Panc1 (cell line): ENCODE results near the gene TNFAIP2.

Source experiments
- POLR2AphosphoS5 ChIP-seq: IDR thresholded peaks from 2 replicates; pipeline ENCODE4 v1.6.1; 2012; ENCODE audit warnings: mild to moderate bottlenecking, low read depth, low read length, moderate library complexity
- REST ChIP-seq, 2 experiments: IDR thresholded peaks; 2 replicates each; pipeline ENCODE4 v1.6.1; 2011 to 2012; ENCODE audit warnings: low read depth in 2 of 2, control low read depth in 1 of 2, low read length in 1 of 2, mild to moderate bottlenecking in 1 of 2, moderate library complexity in 1 of 2; ENCODE audit not compliant: insufficient read depth in 1 of 2
- SIN3A ChIP-seq: IDR thresholded peaks from 2 replicates; pipeline ENCODE4 v1.6.1; 2012; ENCODE audit warnings: low read depth, mild to moderate bottlenecking, low read length, moderate library complexity, borderline replicate concordance; ENCODE audit not compliant: insufficient read depth
- TCF7L2 ChIP-seq: IDR thresholded peaks from 2 replicates; pipeline ENCODE4 v1.6.1; 2011; ENCODE audit warnings: mild to moderate bottlenecking, low read depth, low read length, inconsistent platforms
- TF ChIP-seq, protein P1 (sequence below): fragments of 450-650 bp; IDR thresholded peaks from 2 replicates; pipeline ENCODE4 v1.5.1; 2017; ENCODE audit warnings: mild to moderate bottlenecking

DNA sequence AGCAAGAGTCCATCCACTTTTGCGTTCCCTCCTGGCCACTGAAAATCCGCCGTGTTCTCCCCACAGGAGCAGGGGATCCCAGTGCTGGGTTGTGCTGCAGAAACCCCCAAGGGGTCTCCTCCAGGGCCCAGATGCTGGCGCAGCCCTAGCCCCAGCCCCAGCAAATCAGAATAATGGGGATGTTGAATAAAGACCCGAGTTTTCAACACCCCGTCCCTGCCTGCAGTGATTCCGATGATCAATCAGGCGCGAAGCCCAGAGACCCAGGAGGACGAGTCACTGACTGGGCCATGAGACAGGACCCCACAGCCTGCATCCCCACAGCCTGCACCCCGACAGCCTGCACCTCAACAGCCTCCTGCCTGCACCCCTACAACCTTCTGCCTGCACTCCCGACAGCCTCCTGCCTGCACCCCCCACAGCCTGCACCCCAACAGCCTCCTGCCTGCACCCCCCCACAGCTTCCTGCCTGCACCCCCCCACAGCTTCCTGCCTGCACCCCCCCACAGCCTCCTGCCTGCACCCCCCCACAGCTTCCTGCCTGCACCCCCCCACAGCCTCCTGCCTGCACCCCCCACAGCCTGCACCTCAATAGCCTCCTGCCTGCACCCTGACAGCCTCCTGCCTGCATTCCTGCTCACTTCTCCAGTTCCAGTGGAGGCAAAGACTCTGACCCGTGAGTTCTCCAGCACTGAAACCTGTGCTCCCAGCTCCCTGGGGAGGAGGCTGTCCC lies 37.2 kb downstream of the TNFAIP2 start:
- TF ChIP-seq, protein P1, sequence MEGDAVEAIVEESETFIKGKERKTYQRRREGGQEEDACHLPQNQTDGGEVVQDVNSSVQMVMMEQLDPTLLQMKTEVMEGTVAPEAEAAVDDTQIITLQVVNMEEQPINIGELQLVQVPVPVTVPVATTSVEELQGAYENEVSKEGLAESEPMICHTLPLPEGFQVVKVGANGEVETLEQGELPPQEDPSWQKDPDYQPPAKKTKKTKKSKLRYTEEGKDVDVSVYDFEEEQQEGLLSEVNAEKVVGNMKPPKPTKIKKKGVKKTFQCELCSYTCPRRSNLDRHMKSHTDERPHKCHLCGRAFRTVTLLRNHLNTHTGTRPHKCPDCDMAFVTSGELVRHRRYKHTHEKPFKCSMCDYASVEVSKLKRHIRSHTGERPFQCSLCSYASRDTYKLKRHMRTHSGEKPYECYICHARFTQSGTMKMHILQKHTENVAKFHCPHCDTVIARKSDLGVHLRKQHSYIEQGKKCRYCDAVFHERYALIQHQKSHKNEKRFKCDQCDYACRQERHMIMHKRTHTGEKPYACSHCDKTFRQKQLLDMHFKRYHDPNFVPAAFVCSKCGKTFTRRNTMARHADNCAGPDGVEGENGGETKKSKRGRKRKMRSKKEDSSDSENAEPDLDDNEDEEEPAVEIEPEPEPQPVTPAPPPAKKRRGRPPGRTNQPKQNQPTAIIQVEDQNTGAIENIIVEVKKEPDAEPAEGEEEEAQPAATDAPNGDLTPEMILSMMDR, result no peak
- TF ChIP-seq POLR2AphosphoS5 (no peak), REST (IDR thresholded peaks at IDR 0.05; ENCODE audit: insufficient read depth in 1 of 2, low read depth in 2 of 2, low read length in 1 of 2) (no peak), SIN3A (no peak), TCF7L2 (no peak)
